ENCODE measurements around the gene LCLAT1. TPM values are rescaled to one million over a fixed set of nuclear protein-coding genes. Genes with fewer than 3 reads are reported as not detected.

LCLAT1 gene
- total RNA-seq, 2 donors from 2014 or later: 30.2 to 34.2 TPM

DNA sequence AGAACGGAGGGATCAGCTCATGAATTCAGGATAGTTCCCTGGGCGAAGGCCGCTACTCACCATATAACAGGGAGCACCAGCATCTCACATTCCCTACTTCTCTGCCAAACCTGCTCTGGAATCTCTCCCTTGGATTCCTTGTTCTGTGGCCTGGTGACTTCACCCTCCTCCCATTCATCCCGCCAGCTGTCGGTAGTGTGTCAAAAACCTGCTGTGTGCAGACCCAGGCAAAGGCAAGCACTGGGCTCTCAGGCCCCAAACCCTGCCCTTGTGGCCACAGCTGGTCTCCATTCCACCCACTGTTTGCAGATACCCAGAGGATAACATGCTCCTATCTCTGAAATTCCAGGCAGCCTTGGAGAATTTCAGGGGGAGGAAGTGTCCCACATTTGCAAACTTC is 208.6 kb downstream of the LCLAT1 start:
- peaks cover 24% of the 10 kb centered on the region for H3K27me3 Mint-ChIP-seq (ENCODE audit: insufficient read depth)
- DNase-seq: peak; percentile 61
- no peaks in the 10 kb centered on the region for H3K36me3 Mint-ChIP-seq (ENCODE audit: low read depth)

DNA sequence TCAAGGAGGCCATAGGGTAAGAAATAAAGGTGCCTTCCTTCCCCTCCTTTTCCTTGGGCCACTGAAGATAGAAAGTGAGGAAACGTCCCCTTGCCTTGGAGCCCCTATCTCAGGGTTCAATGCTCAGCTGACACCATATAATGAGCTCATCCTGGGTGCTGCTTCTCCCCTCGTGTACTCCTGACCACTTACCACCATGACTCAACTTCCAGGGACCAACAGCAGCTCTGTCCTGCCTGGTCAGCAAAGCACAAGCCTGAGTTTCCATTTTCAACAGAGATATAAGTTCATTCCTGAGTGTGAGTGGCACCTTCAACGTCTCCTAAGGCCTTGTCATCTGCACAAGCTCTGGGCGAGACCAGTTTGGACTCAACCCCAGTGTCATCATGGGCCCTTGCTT is 209.0 kb downstream of the LCLAT1 start:
- no peak overlapping the region for H3K4me3 Mint-ChIP-seq
- peaks cover 5% of the 10 kb centered on the region for H3K27me3 ChIP-seq (ENCODE audit: control insufficient read depth, insufficient read depth, low read length, poor library complexity, severe bottlenecking)
- peaks cover 24% of the 10 kb centered on the region for H3K27me3 Mint-ChIP-seq (ENCODE audit: insufficient read depth)
- peaks cover 29% of the 10 kb centered on the region for H3K4me1 Mint-ChIP-seq
- no peak overlapping the region for H3K4me3 ChIP-seq (ENCODE audit: low read length)
- H3K9me3 ChIP-seq (ENCODE audit: control insufficient read depth, low read length): no peaks in the 10 kb centered on the region
- no peaks in the 10 kb centered on the region for H3K36me3 Mint-ChIP-seq (ENCODE audit: low read depth)
- H3K9ac ChIP-seq (ENCODE audit: extremely low read depth, low read length, poor library complexity, severe bottlenecking): no peak overlapping the region
- H3K36me3 ChIP-seq (ENCODE audit: control insufficient read depth, insufficient read depth, low read length): no peaks in the 10 kb centered on the region
- no peak overlapping the region for H3K27ac ChIP-seq (ENCODE audit: low read depth, low read length)
- DNase-seq: no peak
- WGBS, 2 experiments (ENCODE audit: insufficient coverage in 1 of 2, insufficient read length in 1 of 2): 29 to 65% methylated on average over 2 to 4 of the region's 4 CpGs
- no peak overlapping the region for H3K27ac Mint-ChIP-seq
- H3K9me3 Mint-ChIP-seq: no peaks in the 10 kb centered on the region
- peaks cover 2% of the 10 kb centered on the region for H3K4me1 ChIP-seq (ENCODE audit: control insufficient read depth, insufficient read depth, low read length)
- TF ChIP-seq CTCF (conservative IDR thresholded peaks at IDR 0.05): no peak

More for the DNA sequence above, 208.6 kb downstream of the LCLAT1 start:
- H3K4me3 Mint-ChIP-seq: no peak overlapping the region
- peaks cover 29% of the 10 kb centered on the region for H3K4me1 Mint-ChIP-seq
- no peaks in the 10 kb centered on the region for H3K9me3 ChIP-seq (ENCODE audit: control insufficient read depth, low read length)
- no peak overlapping the region for H3K27ac Mint-ChIP-seq
- peak; percentile 23 for TF ChIP-seq CTCF (conservative IDR thresholded peaks at IDR 0.05)
- H3K36me3 ChIP-seq (ENCODE audit: control insufficient read depth, insufficient read depth, low read length): no peaks in the 10 kb centered on the region
- H3K27me3 ChIP-seq (ENCODE audit: control insufficient read depth, insufficient read depth, low read length, poor library complexity, severe bottlenecking): peaks cover 5% of the 10 kb centered on the region
- H3K4me1 ChIP-seq (ENCODE audit: control insufficient read depth, insufficient read depth, low read length): peaks cover 2% of the 10 kb centered on the region
- no peak overlapping the region for H3K27ac ChIP-seq (ENCODE audit: low read depth, low read length)
- H3K4me3 ChIP-seq (ENCODE audit: low read length): no peak overlapping the region
- WGBS, 2 experiments (ENCODE audit: insufficient coverage in 1 of 2, insufficient read length in 1 of 2): 72 to 93% methylated on average over 3 to 5 of the region's 5 CpGs
- H3K9ac ChIP-seq (ENCODE audit: extremely low read depth, low read length, poor library complexity, severe bottlenecking): no peak overlapping the region
- H3K9me3 Mint-ChIP-seq: no peaks in the 10 kb centered on the region

- Histone ChIP-seq H3K9me3 (ENCODE audit: control insufficient read depth, low read length) (no peaks in the 10 kb centered on the region), H3K27ac (ENCODE audit: low read depth, low read length) (no peak overlapping the region), H3K4me1 (ENCODE audit: control insufficient read depth, insufficient read depth, low read length) (no peaks in the 10 kb centered on the region), H3K36me3 (ENCODE audit: control insufficient read depth, insufficient read depth, low read length) (no peaks in the 10 kb centered on the region), H3K9ac (ENCODE audit: extremely low read depth, low read length, poor library complexity, severe bottlenecking) (no peak overlapping the region), H3K27me3 (ENCODE audit: control insufficient read depth, insufficient read depth, low read length, poor library complexity, severe bottlenecking) (peaks cover 5% of the 10 kb centered on the region), H3K4me3 (ENCODE audit: low read length) (no peak overlapping the region)
- no peak overlapping the region for H3K27ac Mint-ChIP-seq
- WGBS, 2 experiments (ENCODE audit: insufficient coverage in 1 of 2, insufficient read length in 1 of 2): 85 to 89% methylated on average over 3 to 5 of the region's 5 CpGs
- TF ChIP-seq CTCF (conservative IDR thresholded peaks at IDR 0.05): no peak
- H3K4me3 Mint-ChIP-seq: no peak overlapping the region
- peaks cover 2% of the 10 kb centered on the region for H3K4me1 Mint-ChIP-seq
- H3K27me3 Mint-ChIP-seq (ENCODE audit: insufficient read depth): peaks cover 11% of the 10 kb centered on the region
- H3K9me3 Mint-ChIP-seq: no peaks in the 10 kb centered on the region
- no peaks in the 10 kb centered on the region for H3K36me3 Mint-ChIP-seq (ENCODE audit: low read depth)
- DNase-seq: no peak
Measured at GRCh38 chr2:30661173-30662107, 214.4 kb downstream of the LCLAT1 start.

Measured in endodermal cell (in vitro differentiated cells).